NCI-H146 treated with DMSO at 0.1 percent for 48 hours (cell line): ENCODE measurements around the gene GSE1.

Experiments used
- DNase-seq: peaks from one replicate; lab custom pipeline; 2025; ENCODE audit not compliant: unreplicated experiment; lab: John Stamatoyannopoulos, UW

The GSE1 gene

GRCh38 chr16:85718682-85719081 lies 105.6 kb downstream of the GSE1 start:
- DNase-seq: no peak

- DNase-seq: no peak
These were observed 106.6 kb downstream of the GSE1 start for GRCh38 chr16:85719605-85720301.

- DNase-seq: no peak
These were observed 107.1 kb downstream of the GSE1 start for GRCh38 chr16:85720302-85720637.

GRCh38 chr16:85722128-85722893 lies 109.2 kb downstream of the GSE1 start:
- DNase-seq: no peak

GRCh38 chr16:85724126-85724879 lies 111.2 kb downstream of the GSE1 start:
- DNase-seq: no peak

GRCh38 chr16:85724936-85725335 lies 111.8 kb downstream of the GSE1 start:
- DNase-seq: no peak
